ENCODE data around the gene CYBC1. TPM values are rescaled to one million over a fixed set of nuclear protein-coding genes. Genes with fewer than 3 reads are reported as not detected.

CYBC1 gene
- total and polyA plus RNA-seq, 2 of the 8 experiments (the other 6 are each of a cell fraction or from before 2014, with no cell fraction given): 74.6 to 81.4 TPM

DNA sequence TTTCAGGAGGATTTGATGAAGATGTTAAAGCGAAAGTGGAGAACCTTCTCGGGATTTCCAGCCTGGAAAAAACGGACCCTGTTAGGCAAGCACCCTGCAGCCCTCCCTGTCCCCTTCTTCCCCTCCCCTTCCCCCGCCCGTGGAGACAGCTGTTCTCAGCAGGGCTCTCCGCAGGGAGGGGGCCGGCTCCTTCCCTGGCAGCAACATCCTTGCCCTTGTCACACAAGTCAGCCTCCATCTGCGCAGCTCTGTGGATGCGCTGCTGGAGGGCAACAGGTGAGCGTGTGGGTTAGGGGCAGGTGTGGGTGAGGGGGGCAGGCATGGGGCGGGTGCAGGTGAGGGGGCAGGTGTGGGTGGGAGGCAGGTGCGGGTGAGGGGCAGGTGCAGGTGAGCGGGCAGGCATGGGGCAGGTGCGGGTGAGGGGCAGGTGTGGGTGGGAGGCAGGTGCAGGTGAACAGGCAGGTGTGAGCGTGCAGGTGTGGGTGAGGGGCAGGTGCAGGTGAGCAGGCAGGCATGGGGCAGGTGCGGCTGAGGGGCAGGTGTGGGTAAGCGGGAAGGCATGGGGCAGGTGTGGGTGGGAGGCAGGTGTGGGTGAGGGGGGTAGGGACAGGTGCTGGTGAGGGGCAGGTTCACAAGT is 9.4 kb downstream of the CYBC1 start:
- WGBS, 2 experiments (ENCODE audit: extremely low coverage in 1 of 2, insufficient coverage in 1 of 2, insufficient read length in 1 of 2, insufficient replicate concordance in 2 of 2, low coverage in 1 of 2, low lambda C conversion rate in 2 of 2, missing lambda C conversion rate in 1 of 2): 69% methylated on average over 9 of the region's 17 CpGs; no CpG with 5 or more reads in 1 of the 2 experiments
- no peak overlapping the region for H3K56ac ChIP-seq (replicated peaks; ENCODE audit: insufficient read length, low read depth, low read length)
- DNase-seq (ENCODE audit: low read depth in 1 of 2, low spot score in 2 of 2) (no peak), FAIRE-seq (no peak)
- H3K27ac ChIP-seq (ENCODE audit: low read depth, low read length): peak overlapping the region; percentile 23; the same call in 1 of the 2 replicates
- no peaks in the 10 kb centered on the region for H3K23me2 ChIP-seq (ENCODE audit: low read depth, low read length)
- H2BK15ac ChIP-seq (ENCODE audit: low read length): no peak overlapping the region
- peaks cover 4 to 26% (median 14%) of the 10 kb centered on the region in 4 experiments; a peak in 4 of 8 replicates for H3K36me3 ChIP-seq (ENCODE audit: control insufficient read depth in 2 of 4, insufficient read depth in 4 of 4, low read length in 3 of 4)
- no peak overlapping the region for H3K14ac ChIP-seq (ENCODE audit: insufficient read length)
- no peak overlapping the region for H3K4me3 ChIP-seq (ENCODE audit: extremely low read depth in 1 of 4, insufficient read depth in 2 of 4, low read depth in 3 of 4, low read length in 4 of 4)
- TF ChIP-seq TCF12 (IDR thresholded peaks at IDR 0.05; ENCODE audit: low read depth, low read length): peak; percentile 94; the same call in 1 of the 2 replicates
- no peak for TF ChIP-seq CEBPB (IDR thresholded peaks at IDR 0.05; ENCODE audit: low read depth, low read length)
- no peak for TF ChIP-seq CTBP2 (IDR thresholded peaks at IDR 0.05; ENCODE audit: borderline replicate concordance, insufficient read depth, insufficient read length, low read length)
- peak; percentile 36; the same call in 1 of the 2 replicates for TF ChIP-seq POLR2AphosphoS5 (IDR thresholded peaks at IDR 0.05; ENCODE audit: low read depth, low read length)
- no peak for TF ChIP-seq TBP (IDR thresholded peaks at IDR 0.05; ENCODE audit: low read depth, low read length)
- no peak for TF ChIP-seq RFX5 (IDR thresholded peaks at IDR 0.05; ENCODE audit: borderline replicate concordance, low read depth, low read length)
- H2AFZ ChIP-seq (ENCODE audit: low read length): no peak overlapping the region
- H2BK12ac ChIP-seq (ENCODE audit: low read depth, low read length): no peak overlapping the region
- no peaks in the 10 kb centered on the region for H3K9me3 ChIP-seq (ENCODE audit: insufficient read depth in 2 of 2, low read depth in 1 of 2, low read length in 1 of 2)
- no peak overlapping the region for H2AK5ac ChIP-seq (ENCODE audit: low read depth, low read length)
- no peaks in the 10 kb centered on the region for H3K27me3 ChIP-seq (replicated peaks in 1 of 4; ENCODE audit: control insufficient read depth in 3 of 4, extremely low read depth in 1 of 4, insufficient read depth in 3 of 4, low read length in 3 of 4)
- peak overlapping the region in 1 of 2 experiments; percentile 28; a peak in 2 of 4 replicates for H3K4me2 ChIP-seq (ENCODE audit: insufficient read depth in 1 of 2, low read depth in 2 of 2, low read length in 2 of 2)
- no peak overlapping the region for H2BK120ac ChIP-seq (replicated peaks; ENCODE audit: low read depth, low read length)
- H3K18ac ChIP-seq (ENCODE audit: extremely low read depth, low read length): no peak overlapping the region; the same call in 1 of the 2 replicates
- no peak overlapping the region for H3K4ac ChIP-seq (replicated peaks; ENCODE audit: insufficient read length, low read depth, low read length)
- peaks cover 1 to 25% of the 10 kb centered on the region in 2 experiments for H4K20me1 ChIP-seq (replicated peaks in 1 of 2; ENCODE audit: control insufficient read depth in 1 of 2, insufficient read depth in 2 of 2, low read length in 2 of 2)
- no peak overlapping the region for H2BK20ac ChIP-seq (ENCODE audit: low read length)
- ChIA-PET CTCF (ENCODE audit: partially characterized antibody) (interaction anchor here (0.9 to 1.1 kb wide), 3 partner anchors 24 to 121 kb away, joined by 3 to 4 read pairs (median 3); partner anchors contain the start of gene HEXD), POLR2A (ENCODE audit: partially characterized antibody) (interaction anchor here (0.7 to 3.9 kb wide), 7 partner anchors 7 to 33 kb away, joined by 3 to 19 read pairs (median 4); no protein-coding TSS in a partner anchor)
- H3K23ac ChIP-seq (ENCODE audit: insufficient read length): no peak overlapping the region
- peaks cover 0 to 18% (median 8%) of the 10 kb centered on the region in 4 experiments; a peak in 6 of 7 replicates for H3K4me1 ChIP-seq (replicated peaks in 1 of 4; ENCODE audit: control insufficient read depth in 3 of 4, insufficient read depth in 4 of 4, low read length in 3 of 4)
- no peak overlapping the region for H4K5ac ChIP-seq (ENCODE audit: insufficient read length, low read depth, low read length)
- H4K8ac ChIP-seq (ENCODE audit: extremely low read depth, insufficient read depth, low read length): no peak overlapping the region
- H3K79me1 ChIP-seq (ENCODE audit: low read depth, low read length): no peaks in the 10 kb centered on the region
- no peak overlapping the region for H4K91ac ChIP-seq (replicated peaks; ENCODE audit: insufficient read length, low read length)
- no peaks in the 10 kb centered on the region for H3K79me2 ChIP-seq (ENCODE audit: control insufficient read depth in 1 of 2, insufficient read depth in 2 of 2, low read length in 2 of 2)
- no peak overlapping the region for H2BK5ac ChIP-seq (ENCODE audit: low read depth, low read length)
- no peak overlapping the region for H3K9ac ChIP-seq (replicated peaks in 1 of 4; ENCODE audit: extremely low read depth in 1 of 4, low read depth in 3 of 4, low read length in 3 of 4)

Measured in H1 (cell line).